ENCODE measurements around the gene GNB1. TPM values are rescaled to one million over a fixed set of nuclear protein-coding genes. Genes with fewer than 3 reads are reported as not detected.

Gene GNB1
- total and polyA plus RNA-seq, 10 of the 15 experiments (the other 5 are each of a cell fraction or from before 2014, with no cell fraction given): 23.0 to 392 (median 93.9) TPM

GRCh38 chr1:1922956-1923833 lies 32.3 kb upstream of the GNB1 start (continued):
- TF ChIP-seq REST (IDR thresholded peaks at IDR 0.05; ENCODE audit: low read depth, low read length): no peak
- no peak for TF ChIP-seq POLR2AphosphoS5 (IDR thresholded peaks at IDR 0.05; ENCODE audit: low read length)
- TF ChIP-seq TBL1XR1 (IDR thresholded peaks at IDR 0.05; ENCODE audit: low read depth, low read length): no peak
- TF ChIP-seq BRCA1 (IDR thresholded peaks at IDR 0.05; ENCODE audit: low read depth, low read length): no peak

GRCh38 chr1:1922702-1922955 lies 31.7 kb upstream of the GNB1 start:
- Histone ChIP-seq H3K4me2 (ENCODE audit: control insufficient read depth, insufficient read depth) (no peak overlapping the region), H3K4me1 (ENCODE audit: control insufficient read depth, insufficient read depth, low read length) (peaks cover 7% of the 10 kb centered on the region), H3K9me3 (replicated peaks; ENCODE audit: control insufficient read depth, insufficient read depth, low read length) (no peaks in the 10 kb centered on the region; the same call in 2 of the 3 replicates), H4K20me1 (ENCODE audit: control insufficient read depth, insufficient read depth) (no peaks in the 10 kb centered on the region), H3K27me3 (replicated peaks in 1 of 2; ENCODE audit: control insufficient read depth in 2 of 2, insufficient read depth in 2 of 2, low read length in 1 of 2) (no peaks in the 10 kb centered on the region), H3K27ac (ENCODE audit: control insufficient read depth, insufficient read depth) (no peak overlapping the region), H2AFZ (ENCODE audit: control insufficient read depth, low read depth, low read length) (no peak overlapping the region), H3K36me3 (ENCODE audit: control insufficient read depth in 2 of 2, insufficient read depth in 2 of 2, low read length in 1 of 2) (no peaks in the 10 kb centered on the region), H3K4me3 (no peak overlapping the region), H3K79me2 (ENCODE audit: control insufficient read depth, insufficient read depth, low read length) (no peaks in the 10 kb centered on the region), H3K9ac (ENCODE audit: control insufficient read depth, insufficient read depth, low read length) (no peak overlapping the region)
- FAIRE-seq: no peak
- ChIA-PET SMC1A (ENCODE audit: uncharacterized antibody, unreplicated experiment) (no interaction called here), RAD21 (ENCODE audit: unreplicated experiment) (no interaction called here), POLR2A (no interaction called here), CTCF (no interaction called here)
- in situ Hi-C loops (cut with MboI): no loop called here
- 19% methylated on average over 6 of the region's 6 CpGs for WGBS (ENCODE audit: insufficient coverage, insufficient replicate concordance, low lambda C conversion rate, missing lambda C conversion rate)
- no TSS peak for BruUV-seq (replicated peaks)
- intact Hi-C loops (cut with micrococcal nuclease; ENCODE audit: unreplicated experiment): no loop called here
- ATAC-seq: no peak
- DNase-seq (ENCODE audit: low read depth, low spot score): no peak
- TF ChIP-seq PAX8 (IDR thresholded peaks at IDR 0.05) (no peak), DPF2 (IDR thresholded peaks at IDR 0.05) (no peak), PBX3 (IDR thresholded peaks at IDR 0.05; ENCODE audit: insufficient replicate concordance, low read depth, low read length) (no peak), ZZZ3 (IDR thresholded peaks at IDR 0.05; ENCODE audit: control insufficient read depth, insufficient read length, low read depth) (no peak), BCLAF1 (IDR thresholded peaks at IDR 0.05) (no peak), ZBTB40 (IDR thresholded peaks at IDR 0.05; ENCODE audit: borderline replicate concordance) (no peak)

Data from GM12878 (cell line).